MCF 10A (cell line): ENCODE results near the gene CLDN7. TPM values are rescaled to one million over a fixed set of nuclear protein-coding genes. Genes with fewer than 3 reads are reported as not detected.

ENCODE experiments used
- BruUV-seq: library from RNA; stranded (reverse); fragments of 400-500 nt; replicated peaks from 2 replicates; lab custom pipeline; 2021; lab: Mats Ljungman, UMichigan
- CTCF ChIA-PET: fragments of 300-600 bp; sonication (Branson Sonifier 250); formaldehyde crosslinking; extraction: SDS; loops from one replicate; lab custom pipeline; 2021; ENCODE audit warnings: antibody characterized with exemption, inconsistent platforms; lab: Yijun Ruan, JAX
- POLR2A ChIA-PET: fragments of 300-600, 350-650 bp; sonication (Branson Sonifier 250); formaldehyde crosslinking; extraction: SDS; loops from one replicate; lab custom pipeline; 2020; ENCODE audit warnings: antibody characterized with exemption, inconsistent platforms; lab: Yijun Ruan, JAX
- DNase-seq: peaks from one replicate; pipeline ENCODE4 v3.0.0-alpha.2; 2018; ENCODE audit not compliant: unreplicated experiment
- H3K27ac Mint-ChIP-seq: one replicate; pipeline ENCODE4 v1.8.0; 2022; ENCODE audit warnings: mild to moderate bottlenecking, low read depth, mixed read lengths; ENCODE audit not compliant: unreplicated experiment
- H3K27me3 Mint-ChIP-seq: one replicate; pipeline ENCODE4 v1.8.0; 2022; ENCODE audit warnings: mixed read lengths; ENCODE audit not compliant: insufficient read depth, unreplicated experiment
- H3K36me3 Mint-ChIP-seq: one replicate; pipeline ENCODE4 v1.8.0; 2022; ENCODE audit warnings: mild to moderate bottlenecking, moderate library complexity, mixed read lengths; ENCODE audit not compliant: insufficient read depth, unreplicated experiment
- H3K4me1 Mint-ChIP-seq: one replicate; pipeline ENCODE4 v1.8.0; 2022; ENCODE audit warnings: mixed read lengths; ENCODE audit not compliant: insufficient read depth, unreplicated experiment
- H3K4me3 Mint-ChIP-seq: one replicate; pipeline ENCODE4 v1.8.0; 2022; ENCODE audit warnings: mild to moderate bottlenecking, moderate library complexity, mixed read lengths; ENCODE audit not compliant: unreplicated experiment
- H3K9me3 Mint-ChIP-seq: one replicate; pipeline ENCODE4 v1.8.0; 2022; ENCODE audit warnings: mixed read lengths; ENCODE audit not compliant: unreplicated experiment
- CTCF ChIP-seq: fragments of 200-600 bp; IDR thresholded peaks from one replicate; pipeline ENCODE4 v1.8.0; 2022; ENCODE audit warnings: antibody characterized with exemption, mild to moderate bottlenecking; ENCODE audit not compliant: unreplicated experiment
- intact Hi-C: fragments of 100-400 bp; cut with micrococcal nuclease; formaldehyde crosslinking; loops from 2 replicates; pipeline ENCODE4 v1.14.1; 2022
- total RNA-seq: library from RNA; stranded (reverse); gene quantifications from 2 replicates; pipeline ENCODE4 v1.2.3, GENCODE V29; 2022

Gene CLDN7
- total RNA-seq, 1 experiment from 2014 or later, result 23.9 TPM

- Mint-ChIP-seq H3K27me3 (no peaks in the 10 kb centered on the region), H3K4me3 (peak overlapping the region; percentile 75), H3K9me3 (no peaks in the 10 kb centered on the region), H3K27ac (no peak overlapping the region), H3K4me1 (peaks cover 28% of the 10 kb centered on the region), H3K36me3 (peaks cover 22% of the 10 kb centered on the region)
- no TSS peak for BruUV-seq
- intact Hi-C loops, result no loop called here
- no peak for DNase-seq
- TF ChIP-seq CTCF, result no peak
- ChIA-PET POLR2A (interaction anchor here (1.5 kb wide), 1 partner anchor 19 kb away, joined by 5 read pairs; the partner anchor contains the start of gene DVL2), CTCF (interaction anchor here (0.7 kb wide), 1 partner anchor 170 kb away, joined by 3 read pairs; no protein-coding TSS in a partner anchor)
Observed at GRCh38 chr17:7215136-7215638, 47.1 kb downstream of the CLDN7 start.

- BruUV-seq, result no TSS peak
- no peaks in the 10 kb centered on the region for H3K9me3 Mint-ChIP-seq
- H3K4me3 Mint-ChIP-seq, result peak overlapping the region; percentile 75
- TF ChIP-seq CTCF, result peak; percentile 27
- peak; percentile 95 for DNase-seq
- CTCF ChIA-PET, result interaction anchor here (0.5 to 0.9 kb wide), 5 partner anchors 12 to 546 kb away, joined by 3 read pairs; no protein-coding TSS in a partner anchor
- peaks cover 26% of the 10 kb centered on the region for H3K4me1 Mint-ChIP-seq
- POLR2A ChIA-PET, result interaction anchor here (0.7 to 1.5 kb wide), 4 partner anchors 20 to 265 kb away, joined by 3 to 5 read pairs (median 4); partner anchors contain the start of genes DVL2 and ZBTB4
- peaks cover 19% of the 10 kb centered on the region for H3K36me3 Mint-ChIP-seq
- H3K27me3 Mint-ChIP-seq, result no peaks in the 10 kb centered on the region
- H3K27ac Mint-ChIP-seq, result peak overlapping the region; percentile 85
- intact Hi-C loops, result loop anchor here (5.0 kb wide), 1 partner anchor 77 kb away; no protein-coding TSS in a partner anchor
Observed at GRCh38 chr17:7214300-7215135, 47.8 kb downstream of the CLDN7 start.

GRCh38 chr17:7213895-7214299, 48.4 kb downstream of the CLDN7 start:
- Mint-ChIP-seq H3K9me3 (no peaks in the 10 kb centered on the region), H3K27me3 (no peaks in the 10 kb centered on the region), H3K27ac (no peak overlapping the region), H3K4me1 (peaks cover 23% of the 10 kb centered on the region), H3K4me3 (peak overlapping the region; percentile 75), H3K36me3 (peaks cover 18% of the 10 kb centered on the region)
- no TSS peak for BruUV-seq
- ChIA-PET POLR2A (interaction anchor here (0.7 to 1.5 kb wide), 4 partner anchors 20 to 266 kb away, joined by 3 to 5 read pairs (median 4); partner anchors contain the start of genes DVL2 and ZBTB4), CTCF (interaction anchor here (0.6 to 0.9 kb wide), 4 partner anchors 13 to 545 kb away, joined by 3 read pairs; no protein-coding TSS in a partner anchor)
- DNase-seq, result peak; percentile 62
- intact Hi-C loops, result loop anchor here (5.0 kb wide), 1 partner anchor 77 kb away; no protein-coding TSS in a partner anchor
- peak; percentile 23 for TF ChIP-seq CTCF
